ENCODE results near the gene SNX5. TPM values are rescaled to one million over a fixed set of nuclear protein-coding genes. Genes with fewer than 3 reads are reported as not detected.

Gene SNX5
- polyA plus RNA-seq (2013, experiment 1 of 2), result 164 TPM
- polyA plus RNA-seq (2013, experiment 2 of 2), result 154 TPM

GRCh38 chr20:17968366-17969277 is at the start of gene SNX5, which contains the start of gene MGME1:
Gene SNX5 (minus strand): TSS chr20:17968794. CDS start chr20:17968425, 369 bp downstream.
Gene MGME1 (plus strand): TSS chr20:17969018. CDS start chr20:17969860, 842 bp downstream.
- Histone ChIP-seq H3K9me3 (ENCODE audit: insufficient read depth, low read depth, low read length) (no peaks in the 10 kb centered on the region), H3K4me1 (ENCODE audit: insufficient read depth, low read length) (peaks cover 47% of the 10 kb centered on the region), H3K27me3 (ENCODE audit: insufficient read depth, low read length) (no peaks in the 10 kb centered on the region), H3K9ac (ENCODE audit: low read depth, low read length) (peak within 1 kb of the TSS; percentile 99), H3K36me3 (ENCODE audit: insufficient read depth, low read length) (peaks cover 68% of the 10 kb centered on the region), H3K4me3 (ENCODE audit: low read length) (peak within 1 kb of the TSS; percentile 87), H3K27ac (ENCODE audit: low read depth, low read length) (peak within 1 kb of the TSS; percentile 98)
- WGBS, result under 1% methylated on average over 96 of the region's 96 CpGs

DNA sequence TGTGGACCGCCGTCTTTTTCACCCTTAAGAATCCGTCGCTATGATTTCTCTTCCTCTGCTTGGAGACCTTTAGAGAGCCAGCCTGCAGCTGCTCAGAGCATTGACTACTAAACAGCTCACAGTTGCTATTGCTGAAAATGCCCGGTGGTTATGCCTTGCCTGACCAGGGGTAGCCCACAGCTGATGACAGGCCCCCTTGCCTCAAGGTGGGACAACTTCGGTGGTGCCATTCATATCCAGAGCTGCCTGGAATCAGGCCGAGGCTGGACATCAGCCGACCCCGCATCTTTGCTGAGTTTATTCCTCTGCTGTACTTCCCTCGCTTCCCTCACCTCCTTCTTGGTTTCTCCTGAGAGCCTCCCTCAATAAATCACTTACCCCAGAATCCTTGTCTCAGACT is 49.5 kb upstream of the SNX5 start:
- Histone ChIP-seq H3K9me3 (ENCODE audit: insufficient read depth, low read depth, low read length) (no peaks in the 10 kb centered on the region), H3K4me3 (ENCODE audit: low read length) (no peak overlapping the region), H3K36me3 (ENCODE audit: insufficient read depth, low read length) (peaks cover 11% of the 10 kb centered on the region; the same call in 1 of the 2 replicates), H3K27ac (ENCODE audit: low read depth, low read length) (no peak overlapping the region), H3K4me1 (ENCODE audit: insufficient read depth, low read length) (no peaks in the 10 kb centered on the region), H3K9ac (ENCODE audit: low read depth, low read length) (no peak overlapping the region), H3K27me3 (ENCODE audit: insufficient read depth, low read length) (no peaks in the 10 kb centered on the region)
- 93% methylated on average over 10 of the region's 10 CpGs for WGBS

DNA sequence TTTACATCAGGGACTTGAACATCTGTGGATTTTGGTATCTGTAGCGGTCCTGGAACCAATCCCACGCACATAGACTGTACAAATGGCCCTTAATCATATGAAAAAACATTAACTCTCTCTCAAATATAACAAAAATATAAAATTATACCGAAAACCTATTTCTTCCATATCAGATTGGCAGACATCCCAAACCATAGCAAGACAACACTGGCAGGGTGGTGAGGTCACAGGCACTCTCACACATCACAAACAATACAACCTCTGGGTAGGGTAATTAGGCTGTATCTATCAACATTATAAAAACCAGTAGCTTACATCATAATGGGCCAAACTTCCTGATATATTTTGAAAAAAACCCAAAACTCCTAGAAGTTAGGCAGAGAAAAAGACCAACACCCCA is 48.2 kb upstream of the SNX5 start:
- no peak overlapping the region for H3K9ac ChIP-seq (ENCODE audit: low read depth, low read length)
- no peak overlapping the region for H3K27ac ChIP-seq (ENCODE audit: low read depth, low read length)
- no peaks in the 10 kb centered on the region for H3K9me3 ChIP-seq (ENCODE audit: insufficient read depth, low read depth, low read length)
- no peak overlapping the region for H3K4me3 ChIP-seq (ENCODE audit: low read length)
- 94% methylated on average over 3 of the region's 3 CpGs for WGBS
- H3K36me3 ChIP-seq (ENCODE audit: insufficient read depth, low read length), result no peaks in the 10 kb centered on the region; the same call in 1 of the 2 replicates
- no peaks in the 10 kb centered on the region for H3K4me1 ChIP-seq (ENCODE audit: insufficient read depth, low read length)
- no peaks in the 10 kb centered on the region for H3K27me3 ChIP-seq (ENCODE audit: insufficient read depth, low read length)

- Histone ChIP-seq H3K27ac (ENCODE audit: low read depth, low read length) (no peak overlapping the region), H3K9ac (ENCODE audit: low read depth, low read length) (no peak overlapping the region), H3K4me3 (ENCODE audit: low read length) (no peak overlapping the region), H3K9me3 (ENCODE audit: insufficient read depth, low read depth, low read length) (no peaks in the 10 kb centered on the region), H3K4me1 (ENCODE audit: insufficient read depth, low read length) (no peaks in the 10 kb centered on the region), H3K36me3 (ENCODE audit: insufficient read depth, low read length) (no peaks in the 10 kb centered on the region), H3K27me3 (ENCODE audit: insufficient read depth, low read length) (no peaks in the 10 kb centered on the region)
- WGBS, result 92% methylated on average over 6 of the region's 6 CpGs
These were observed 45.8 kb upstream of the SNX5 start for GRCh38 chr20:18014411-18014810.

DNA sequence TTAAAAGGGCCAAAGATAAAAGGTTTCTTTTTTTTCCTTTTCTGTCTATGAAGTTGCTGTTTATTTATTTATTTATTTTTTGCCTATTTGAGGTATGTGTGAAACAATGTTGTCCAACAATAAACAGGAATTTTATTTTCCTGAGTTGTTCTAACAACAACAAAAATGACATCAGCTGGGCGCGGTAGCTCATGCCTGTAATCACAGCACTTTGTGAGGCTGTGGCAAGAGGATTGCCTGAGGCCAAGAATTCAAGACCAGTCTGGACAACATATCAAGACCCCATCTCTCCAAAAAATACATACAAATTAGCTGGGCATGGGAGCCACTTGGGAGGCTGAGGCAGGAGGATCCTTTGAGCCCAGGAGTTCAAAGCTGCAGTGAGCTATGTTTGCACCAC is 44.3 kb upstream of the SNX5 start:
- Histone ChIP-seq H3K27ac (ENCODE audit: low read depth, low read length) (no peak overlapping the region), H3K36me3 (ENCODE audit: insufficient read depth, low read length) (no peaks in the 10 kb centered on the region), H3K9me3 (ENCODE audit: insufficient read depth, low read depth, low read length) (no peaks in the 10 kb centered on the region), H3K4me3 (ENCODE audit: low read length) (no peak overlapping the region), H3K4me1 (ENCODE audit: insufficient read depth, low read length) (no peaks in the 10 kb centered on the region), H3K27me3 (ENCODE audit: insufficient read depth, low read length) (no peaks in the 10 kb centered on the region), H3K9ac (ENCODE audit: low read depth, low read length) (no peak overlapping the region)
- WGBS, result 100% methylated on average over 2 of the region's 2 CpGs

- 96% methylated on average over 21 of the region's 21 CpGs for whole genome bisulfite sequencing
- H3K9ac ChIP-seq (ENCODE audit: low read depth, low read length), result no peak overlapping the region
- H3K27ac ChIP-seq (ENCODE audit: low read depth, low read length), result no peak overlapping the region
- H3K27me3 ChIP-seq (ENCODE audit: insufficient read depth, low read length), result no peaks in the 10 kb centered on the region
- H3K4me1 ChIP-seq (ENCODE audit: insufficient read depth, low read length), result no peaks in the 10 kb centered on the region
- no peaks in the 10 kb centered on the region for H3K36me3 ChIP-seq (ENCODE audit: insufficient read depth, low read length)
- no peaks in the 10 kb centered on the region for H3K9me3 ChIP-seq (ENCODE audit: insufficient read depth, low read depth, low read length)
- H3K4me3 ChIP-seq (ENCODE audit: low read length), result no peak overlapping the region
These were observed 43.5 kb upstream of the SNX5 start for GRCh38 chr20:18011951-18012645.

GRCh38 chr20:18011482-18011881 is 42.9 kb upstream of the SNX5 start:
- no peaks in the 10 kb centered on the region for H3K27me3 ChIP-seq (ENCODE audit: insufficient read depth, low read length)
- no peak overlapping the region for H3K4me3 ChIP-seq (ENCODE audit: low read length)
- H3K9me3 ChIP-seq (ENCODE audit: insufficient read depth, low read depth, low read length), result no peaks in the 10 kb centered on the region
- no peak overlapping the region for H3K9ac ChIP-seq (ENCODE audit: low read depth, low read length)
- H3K36me3 ChIP-seq (ENCODE audit: insufficient read depth, low read length), result no peaks in the 10 kb centered on the region
- no peak overlapping the region for H3K27ac ChIP-seq (ENCODE audit: low read depth, low read length)
- no peaks in the 10 kb centered on the region for H3K4me1 ChIP-seq (ENCODE audit: insufficient read depth, low read length)
- 93% methylated on average over 14 of the region's 14 CpGs for WGBS

DNA sequence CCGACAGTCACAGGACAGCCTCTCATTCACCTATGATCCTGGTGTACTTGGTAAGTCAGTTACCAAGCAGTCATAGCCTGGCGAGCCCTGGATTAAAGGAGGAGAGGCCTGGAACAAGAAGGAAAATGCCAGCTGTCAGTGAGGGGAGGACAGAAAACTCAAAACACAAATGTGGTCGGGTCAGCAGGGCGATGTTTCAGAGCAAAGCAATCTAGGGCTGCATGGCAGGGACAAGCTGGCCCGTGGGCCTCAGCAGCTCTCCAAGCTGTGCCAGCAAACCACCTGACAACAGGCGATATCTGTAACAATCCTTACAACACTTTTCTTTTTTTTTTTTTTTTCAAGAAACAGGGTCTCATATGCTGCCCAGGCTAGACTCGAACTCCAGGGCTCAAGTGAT is 40.5 kb upstream of the SNX5 start:
- Histone ChIP-seq H3K27ac (ENCODE audit: low read depth, low read length) (no peak overlapping the region), H3K4me3 (ENCODE audit: low read length) (no peak overlapping the region), H3K9ac (ENCODE audit: low read depth, low read length) (no peak overlapping the region), H3K4me1 (ENCODE audit: insufficient read depth, low read length) (peaks cover 12% of the 10 kb centered on the region; the same call in 1 of the 2 replicates), H3K9me3 (ENCODE audit: insufficient read depth, low read depth, low read length) (no peaks in the 10 kb centered on the region), H3K27me3 (ENCODE audit: insufficient read depth, low read length) (no peaks in the 10 kb centered on the region), H3K36me3 (ENCODE audit: insufficient read depth, low read length) (no peaks in the 10 kb centered on the region)
- WGBS, result 89% methylated on average over 7 of the region's 7 CpGs

DNA sequence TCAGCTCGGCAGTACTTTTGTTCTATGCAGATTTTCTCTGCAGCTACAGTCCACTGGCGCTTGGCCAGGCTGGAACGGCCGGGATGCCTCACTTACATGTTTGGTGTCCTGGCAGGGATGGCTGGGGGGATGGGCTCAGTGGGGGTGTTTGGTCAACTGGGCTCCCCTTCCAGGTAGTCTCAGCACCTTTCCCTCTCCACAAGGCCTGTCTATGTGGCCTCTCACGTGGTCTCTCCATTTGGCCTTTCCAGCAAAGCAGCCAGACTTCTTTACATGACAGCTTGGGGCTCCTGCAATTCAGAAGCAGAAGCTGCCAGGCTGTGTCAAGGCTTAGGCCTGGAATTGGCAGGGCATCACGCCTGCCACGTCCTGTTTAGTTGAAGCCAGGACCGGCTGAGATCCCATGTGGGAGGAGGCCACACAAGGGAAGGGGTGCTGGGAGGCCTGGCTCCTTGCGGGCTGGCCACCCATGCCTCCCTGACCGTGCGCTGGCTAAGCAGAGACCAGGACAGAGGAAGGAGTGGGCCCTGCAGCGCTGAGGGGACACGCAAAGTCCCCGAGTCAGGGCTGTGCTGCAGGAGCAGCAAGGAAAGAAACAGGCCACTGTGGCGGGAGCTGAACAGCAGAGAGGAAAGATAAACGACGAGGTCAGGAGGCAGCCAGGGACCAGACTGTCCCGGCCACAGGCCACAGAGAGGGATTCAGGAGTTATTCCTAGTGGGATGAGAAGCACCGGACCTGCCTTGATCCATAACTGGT is 39.1 kb upstream of the SNX5 start:
- Histone ChIP-seq H3K4me3 (ENCODE audit: low read length) (no peak overlapping the region), H3K4me1 (ENCODE audit: insufficient read depth, low read length) (peaks cover 12% of the 10 kb centered on the region; the same call in 1 of the 2 replicates), H3K36me3 (ENCODE audit: insufficient read depth, low read length) (no peaks in the 10 kb centered on the region), H3K9me3 (ENCODE audit: insufficient read depth, low read depth, low read length) (no peaks in the 10 kb centered on the region), H3K9ac (ENCODE audit: low read depth, low read length) (no peak overlapping the region), H3K27me3 (ENCODE audit: insufficient read depth, low read length) (no peaks in the 10 kb centered on the region), H3K27ac (ENCODE audit: low read depth, low read length) (no peak overlapping the region)
- 90% methylated on average over 19 of the region's 19 CpGs for WGBS

- WGBS, result 98% methylated on average over 5 of the region's 7 CpGs
These were observed 38.1 kb upstream of the SNX5 start for GRCh38 chr20:18006684-18007083.

More at GRCh38 chr20:18006684-18007083, 38.1 kb upstream of the SNX5 start:
- Histone ChIP-seq H3K4me3 (ENCODE audit: low read length) (no peak overlapping the region), H3K27me3 (ENCODE audit: insufficient read depth, low read length) (no peaks in the 10 kb centered on the region), H3K4me1 (ENCODE audit: insufficient read depth, low read length) (peaks cover 12% of the 10 kb centered on the region; the same call in 1 of the 2 replicates), H3K9me3 (ENCODE audit: insufficient read depth, low read depth, low read length) (no peaks in the 10 kb centered on the region), H3K27ac (ENCODE audit: low read depth, low read length) (no peak overlapping the region), H3K36me3 (ENCODE audit: insufficient read depth, low read length) (no peaks in the 10 kb centered on the region), H3K9ac (ENCODE audit: low read depth, low read length) (no peak overlapping the region)

Data from HUES64 (cell line).